IgD-negative memory B cell (primary cell): ENCODE data around the gene MYCBPAP. TPM values are rescaled to one million over a fixed set of nuclear protein-coding genes. Genes with fewer than 3 reads are reported as not detected.

Experiments
- H3K27ac Mint-ChIP-seq, 3 donors: one replicate each; pipeline ENCODE4 v1.8.0; 2020 to 2022; ENCODE audit warnings: mild to moderate bottlenecking in 3 of 3, mixed read lengths in 3 of 3, moderate library complexity in 1 of 3
- H3K27me3 Mint-ChIP-seq: one replicate; pipeline ENCODE4 v1.8.0; 2021; ENCODE audit warnings: mixed read lengths
- H3K36me3 Mint-ChIP-seq: one replicate; pipeline ENCODE4 v1.8.0; 2020; ENCODE audit warnings: mild to moderate bottlenecking, mixed read lengths
- H3K4me1 Mint-ChIP-seq, 3 donors: one replicate each; pipeline ENCODE4 v1.8.0; 2020 to 2022; ENCODE audit warnings: mixed read lengths in 3 of 3, mild to moderate bottlenecking in 1 of 3
- H3K4me3 Mint-ChIP-seq, 4 donors: one replicate each; pipeline ENCODE4 v1.8.0; 2020 to 2022; ENCODE audit warnings: mild to moderate bottlenecking in 4 of 4, mixed read lengths in 4 of 4, moderate library complexity in 3 of 4
- H3K9me3 Mint-ChIP-seq, 3 donors: one replicate each; pipeline ENCODE4 v1.8.0; 2020 to 2021; ENCODE audit warnings: mixed read lengths in 3 of 3, mild to moderate bottlenecking in 1 of 3
- polyA plus RNA-seq: library from polyadenylated mRNA; unstranded; fragments of 300-500 nt; fragmentation: Illumina TruSeq; gene quantifications from one replicate; pipeline ENCODE4 v1.2.3, GENCODE V29; 2021

MYCBPAP gene
- polyA plus RNA-seq, 1 donor from 2014 or later: 1.3 TPM

GRCh38 chr17:50514936-50515702 lies 6.9 kb downstream of the MYCBPAP start:
- H3K27me3 Mint-ChIP-seq: peaks cover 9% of the 10 kb centered on the region
- H3K9me3 Mint-ChIP-seq: no peaks in the 10 kb centered on the region
- H3K4me3 Mint-ChIP-seq: no peak overlapping the region
- H3K4me1 Mint-ChIP-seq: peaks cover 0 to 9% (median 2%) of the 10 kb centered on the region in 3 donors
- no peaks in the 10 kb centered on the region for H3K36me3 Mint-ChIP-seq
- no peak overlapping the region for H3K27ac Mint-ChIP-seq

GRCh38 chr17:50517011-50517410 lies 8.8 kb downstream of the MYCBPAP start:
- Mint-ChIP-seq H3K36me3 (no peaks in the 10 kb centered on the region), H3K9me3 (no peaks in the 10 kb centered on the region), H3K27me3 (peaks cover 6% of the 10 kb centered on the region), H3K27ac (no peak overlapping the region), H3K4me1 (peaks cover 0 to 2% (median 0%) of the 10 kb centered on the region in 3 donors), H3K4me3 (no peak overlapping the region)

GRCh38 chr17:50517504-50518383 lies 9.5 kb downstream of the MYCBPAP start:
- peaks cover 0 to 2% (median 0%) of the 10 kb centered on the region in 3 donors for H3K4me1 Mint-ChIP-seq
- H3K9me3 Mint-ChIP-seq: no peaks in the 10 kb centered on the region
- no peak overlapping the region for H3K4me3 Mint-ChIP-seq
- H3K27me3 Mint-ChIP-seq: no peaks in the 10 kb centered on the region
- no peaks in the 10 kb centered on the region for H3K36me3 Mint-ChIP-seq
- H3K27ac Mint-ChIP-seq: no peak overlapping the region

- Mint-ChIP-seq H3K27me3 (no peaks in the 10 kb centered on the region), H3K4me1 (peaks cover 0 to 2% (median 0%) of the 10 kb centered on the region in 3 donors), H3K36me3 (no peaks in the 10 kb centered on the region), H3K9me3 (no peaks in the 10 kb centered on the region), H3K4me3 (peak overlapping the region in 1 of 4 donors; percentile 12), H3K27ac (no peak overlapping the region)
These were observed 10.3 kb downstream of the MYCBPAP start for GRCh38 chr17:50518384-50519023.

- Mint-ChIP-seq H3K36me3 (no peaks in the 10 kb centered on the region), H3K4me1 (peaks cover 0 to 2% (median 0%) of the 10 kb centered on the region in 3 donors), H3K9me3 (no peaks in the 10 kb centered on the region), H3K27ac (no peak overlapping the region), H3K4me3 (no peak overlapping the region), H3K27me3 (no peaks in the 10 kb centered on the region)
These were observed 11.0 kb downstream of the MYCBPAP start for GRCh38 chr17:50519141-50519834.

GRCh38 chr17:50520483-50520882 lies 12.2 kb downstream of the MYCBPAP start:
- Mint-ChIP-seq H3K27ac (no peak overlapping the region), H3K4me1 (peaks cover 0 to 2% (median 0%) of the 10 kb centered on the region in 3 donors), H3K9me3 (no peaks in the 10 kb centered on the region), H3K4me3 (no peak overlapping the region), H3K36me3 (no peaks in the 10 kb centered on the region), H3K27me3 (no peaks in the 10 kb centered on the region)

GRCh38 chr17:50521514-50521913 lies 13.3 kb downstream of the MYCBPAP start:
- no peak overlapping the region for H3K4me3 Mint-ChIP-seq
- no peaks in the 10 kb centered on the region for H3K27me3 Mint-ChIP-seq
- no peaks in the 10 kb centered on the region for H3K9me3 Mint-ChIP-seq
- H3K27ac Mint-ChIP-seq: no peak overlapping the region
- H3K4me1 Mint-ChIP-seq: peaks cover 0 to 2% (median 0%) of the 10 kb centered on the region in 3 donors
- H3K36me3 Mint-ChIP-seq: no peaks in the 10 kb centered on the region

- Mint-ChIP-seq H3K36me3 (no peaks in the 10 kb centered on the region), H3K4me1 (no peaks in the 10 kb centered on the region), H3K4me3 (peak overlapping the region in 1 of 4 donors; percentile 17), H3K27me3 (no peaks in the 10 kb centered on the region), H3K27ac (no peak overlapping the region), H3K9me3 (no peaks in the 10 kb centered on the region)
These were observed 14.5 kb downstream of the MYCBPAP start for GRCh38 chr17:50522766-50523165.

- no peaks in the 10 kb centered on the region for H3K4me1 Mint-ChIP-seq
- H3K9me3 Mint-ChIP-seq: no peaks in the 10 kb centered on the region
- H3K27ac Mint-ChIP-seq: no peak overlapping the region
- no peaks in the 10 kb centered on the region for H3K36me3 Mint-ChIP-seq
- H3K4me3 Mint-ChIP-seq: peak overlapping the region in 1 of 4 donors; percentile 17
- H3K27me3 Mint-ChIP-seq: no peaks in the 10 kb centered on the region
These were observed 15.0 kb downstream of the MYCBPAP start for GRCh38 chr17:50523208-50523607.

GRCh38 chr17:50524838-50525237 lies 16.6 kb downstream of the MYCBPAP start:
- Mint-ChIP-seq H3K27me3 (peaks cover 6% of the 10 kb centered on the region), H3K4me3 (no peak overlapping the region), H3K9me3 (no peaks in the 10 kb centered on the region), H3K4me1 (no peaks in the 10 kb centered on the region), H3K27ac (peak overlapping the region in 1 of 3 donors; percentile 16), H3K36me3 (no peaks in the 10 kb centered on the region)

- H3K9me3 Mint-ChIP-seq: no peaks in the 10 kb centered on the region
- peaks cover 28% of the 10 kb centered on the region for H3K27me3 Mint-ChIP-seq
- no peaks in the 10 kb centered on the region for H3K4me1 Mint-ChIP-seq
- no peak overlapping the region for H3K27ac Mint-ChIP-seq
- no peak overlapping the region for H3K4me3 Mint-ChIP-seq
- H3K36me3 Mint-ChIP-seq: no peaks in the 10 kb centered on the region
These were observed 19.0 kb downstream of the MYCBPAP start for GRCh38 chr17:50527155-50527762.

- Mint-ChIP-seq H3K4me1 (no peaks in the 10 kb centered on the region), H3K4me3 (no peak overlapping the region), H3K27ac (peak overlapping the region in 1 of 3 donors; percentile 46), H3K9me3 (no peaks in the 10 kb centered on the region), H3K27me3 (peaks cover 35% of the 10 kb centered on the region), H3K36me3 (no peaks in the 10 kb centered on the region)
These were observed 19.8 kb downstream of the MYCBPAP start for GRCh38 chr17:50527949-50528474.

- no peak overlapping the region for H3K4me3 Mint-ChIP-seq
These were observed 21.6 kb downstream of the MYCBPAP start for GRCh38 chr17:50529849-50530248.

GRCh38 chr17:50531428-50532025 lies 23.3 kb downstream of the MYCBPAP start:
- Mint-ChIP-seq H3K27me3 (peaks cover 64% of the 10 kb centered on the region), H3K9me3 (no peaks in the 10 kb centered on the region), H3K4me3 (no peak overlapping the region), H3K27ac (no peak overlapping the region), H3K4me1 (peaks cover 0 to 4% (median 3%) of the 10 kb centered on the region in 3 donors), H3K36me3 (no peaks in the 10 kb centered on the region)

More at GRCh38 chr17:50529849-50530248, 21.6 kb downstream of the MYCBPAP start:
- Mint-ChIP-seq H3K27ac (no peak overlapping the region), H3K36me3 (no peaks in the 10 kb centered on the region), H3K4me1 (peaks cover 0 to 4% (median 3%) of the 10 kb centered on the region in 3 donors), H3K9me3 (no peaks in the 10 kb centered on the region), H3K27me3 (peaks cover 52% of the 10 kb centered on the region)
